Esophagus mucosa (tissue), 1 donor: ENCODE measurements around the gene FAF1. TPM values are rescaled to one million over a fixed set of nuclear protein-coding genes. Genes with fewer than 3 reads are reported as not detected.

Experiments used
- ATAC-seq: fragments of 200-7000 bp; cut with Tn5 transposase; one replicate; pipeline ENCODE4 v1.9.1; 2020
- total RNA-seq: library from RNA; stranded (reverse); gene quantifications from one replicate; pipeline ENCODE4 v1.2.4, GENCODE V29; 2023
- donor health status: DM: yes; HTN: yes; CAD: no.

The FAF1 gene
- total RNA-seq, 1 donor from 2014 or later, result 47.5 TPM

DNA sequence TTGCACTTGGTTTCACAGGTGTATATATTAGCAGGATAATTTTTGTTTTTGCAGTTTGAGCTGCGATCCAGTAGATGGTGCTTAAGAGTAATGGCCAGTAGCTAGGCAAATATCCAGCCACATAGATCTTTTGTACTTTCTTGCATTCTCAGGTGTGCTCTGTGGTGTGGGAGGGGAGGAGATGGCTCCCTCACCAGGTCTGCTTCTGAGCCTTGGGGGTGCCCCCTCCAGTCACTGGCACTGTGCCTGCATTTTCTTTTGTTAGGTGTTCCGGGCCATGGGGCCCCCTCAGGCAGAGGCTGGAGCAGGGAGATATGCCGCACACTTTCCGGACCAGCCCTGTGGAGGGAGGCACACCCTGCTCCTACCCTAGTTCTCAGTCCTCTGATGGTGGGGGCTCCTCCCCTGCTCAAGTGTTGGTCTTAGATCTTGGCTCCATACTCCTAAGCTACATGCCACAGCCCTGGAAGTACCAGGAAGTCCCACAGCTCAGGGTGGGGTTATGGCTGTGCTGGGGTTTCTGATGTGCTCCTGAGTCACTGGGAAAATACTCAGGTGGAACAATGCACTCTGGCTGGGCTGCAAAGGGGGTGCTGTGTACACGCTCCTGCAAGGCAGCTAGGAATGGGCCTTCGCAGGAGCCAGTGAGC is 339.3 kb downstream of the FAF1 start:
- ATAC-seq, result peak; percentile 98

DNA sequence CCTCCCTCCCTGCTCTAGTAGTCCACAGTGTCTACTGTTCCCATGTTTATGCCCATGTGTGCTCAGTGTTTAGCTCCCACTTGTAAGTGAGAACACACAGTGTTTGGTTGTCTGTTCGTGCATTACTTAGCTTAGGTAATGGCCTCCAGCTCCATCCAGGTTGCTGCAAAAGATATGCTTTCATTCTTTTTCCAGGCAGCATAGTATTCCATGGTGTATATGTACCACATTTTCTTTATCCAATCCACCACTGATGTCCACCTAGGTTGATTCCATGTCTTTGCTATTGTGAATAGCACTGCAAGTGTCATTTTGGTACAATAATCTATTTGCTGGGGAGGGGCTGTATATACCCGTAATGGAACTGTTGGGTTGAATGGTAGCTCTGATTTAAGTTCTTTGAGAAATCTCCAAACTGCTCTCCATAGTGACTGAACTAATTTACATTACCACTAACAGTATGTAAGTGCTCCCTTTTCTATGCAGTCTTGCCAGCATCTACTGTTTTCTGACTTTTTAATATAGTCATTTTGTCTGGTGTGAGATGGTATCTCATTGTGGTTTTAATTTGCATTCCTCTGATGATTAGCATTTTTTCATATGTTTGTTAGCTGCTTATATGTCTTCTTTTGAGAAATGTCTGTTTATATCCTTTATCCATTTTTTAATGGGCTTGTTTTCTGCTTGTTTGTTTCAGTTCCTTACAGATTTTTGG is 344.9 kb downstream of the FAF1 start:
- no peak for ATAC-seq

DNA sequence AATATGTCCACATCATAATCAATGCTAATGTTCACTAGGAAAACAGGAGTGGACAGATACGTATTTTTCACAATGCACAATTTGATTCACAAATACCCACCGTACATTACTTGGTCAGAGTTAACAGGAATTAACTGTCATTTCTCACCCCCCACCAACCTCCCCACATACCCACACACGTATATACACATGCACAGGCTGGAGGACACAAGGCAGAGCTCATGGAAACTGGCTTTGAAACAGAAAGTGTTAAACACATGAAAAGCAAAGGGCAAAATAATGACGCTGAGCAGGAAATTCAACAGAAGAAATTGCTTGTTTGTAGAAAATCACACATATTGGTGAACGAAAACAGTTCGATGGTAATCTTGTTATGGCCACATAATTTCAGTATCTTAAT is 348.4 kb downstream of the FAF1 start:
- ATAC-seq, result no peak

GRCh38 chr1:50610563-50610962 is 349.5 kb downstream of the FAF1 start:
- ATAC-seq, result peak; percentile 78

- no peak for ATAC-seq
Observed at GRCh38 chr1:50609508-50609907, 350.6 kb downstream of the FAF1 start.

- ATAC-seq, result peak; percentile 47
Observed at GRCh38 chr1:50605186-50605875, 354.7 kb downstream of the FAF1 start.

DNA sequence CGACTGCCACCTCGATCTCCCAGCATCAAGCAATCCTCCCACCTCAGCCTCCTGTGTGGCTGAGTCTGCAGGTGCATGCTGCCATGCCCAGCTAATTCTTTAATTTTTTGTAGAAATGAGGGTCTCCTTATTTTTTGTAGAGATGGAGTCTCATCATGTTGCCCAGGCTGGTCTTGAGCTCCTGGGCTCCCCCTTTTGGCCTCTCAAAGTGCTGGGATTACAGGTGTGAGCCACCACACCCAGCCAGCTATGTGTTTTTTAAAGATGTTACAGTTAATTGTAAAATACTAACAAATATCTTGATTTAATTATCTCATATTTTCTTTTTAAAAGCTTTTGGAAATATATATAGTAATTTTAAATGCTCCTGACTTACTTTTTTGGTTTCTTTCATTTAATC is 355.5 kb downstream of the FAF1 start:
- ATAC-seq, result no peak

DNA sequence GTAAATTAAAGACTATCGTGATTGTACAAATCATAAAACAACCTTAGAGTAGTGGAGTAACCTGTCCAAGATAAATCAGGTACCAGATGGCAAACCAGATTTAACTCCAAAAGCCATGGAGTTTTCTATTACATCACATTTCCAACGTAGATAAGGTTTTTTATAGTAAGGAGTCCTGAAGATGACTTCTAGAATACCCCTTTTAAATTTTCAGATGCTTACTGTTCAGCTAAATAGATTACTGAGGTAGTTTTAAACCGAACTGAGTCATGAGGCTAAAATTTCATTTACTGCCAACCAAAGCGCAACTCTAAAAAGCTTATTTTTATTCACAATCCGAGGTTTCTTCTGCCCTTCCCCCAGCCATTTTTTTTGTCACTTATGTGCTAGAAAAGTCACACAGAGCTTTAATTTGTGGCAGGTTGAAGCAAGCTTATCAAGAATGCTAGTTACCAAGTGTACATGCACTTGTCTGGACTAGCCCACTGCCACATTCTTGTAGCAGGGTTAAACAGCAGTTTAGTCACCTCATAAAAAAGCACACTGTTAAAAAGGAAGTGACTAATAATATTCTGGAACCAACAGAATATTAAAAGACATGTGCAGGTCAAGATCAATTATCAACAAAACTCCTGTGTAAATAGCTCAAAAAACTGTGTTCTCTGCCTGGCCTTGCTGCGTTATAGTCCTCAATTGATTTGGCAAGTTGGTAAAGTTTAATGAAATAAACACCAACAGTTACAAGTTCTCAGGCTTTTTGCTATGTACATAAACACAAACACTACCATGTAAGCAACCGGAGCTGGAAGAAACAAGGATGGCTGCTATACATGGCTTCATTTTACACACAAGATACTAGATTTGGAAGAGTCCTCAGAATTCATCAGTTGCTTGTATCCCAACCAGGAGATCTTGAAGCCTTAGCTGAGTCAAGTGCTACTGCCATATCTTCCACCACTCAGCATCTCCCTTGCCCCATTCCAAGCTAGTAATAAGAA is 356.5 kb downstream of the FAF1 start:
- ATAC-seq, result peak; percentile 97

DNA sequence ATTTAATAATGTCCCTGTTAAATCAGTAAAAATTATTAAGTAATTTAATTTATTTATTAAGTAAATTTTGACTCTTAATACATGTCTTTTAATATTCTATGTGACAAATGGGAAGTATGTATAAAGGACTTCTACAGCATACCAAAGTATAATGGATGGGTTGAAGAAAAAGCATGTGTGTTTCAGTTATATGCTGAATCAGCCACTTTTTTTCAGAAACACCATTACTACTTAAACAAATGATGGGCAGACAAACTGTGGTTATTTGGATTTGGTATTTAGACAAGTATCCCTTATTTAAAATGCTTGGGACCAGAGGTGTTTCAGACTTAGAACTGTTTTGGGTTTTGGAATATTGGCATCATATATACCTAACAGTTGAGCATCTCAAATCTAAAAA is 360.5 kb downstream of the FAF1 start:
- no peak for ATAC-seq

- ATAC-seq, result no peak
Observed at GRCh38 chr1:50595874-50596273, 364.2 kb downstream of the FAF1 start.

- no peak for ATAC-seq
Observed at GRCh38 chr1:50593515-50593914, 366.6 kb downstream of the FAF1 start.

DNA sequence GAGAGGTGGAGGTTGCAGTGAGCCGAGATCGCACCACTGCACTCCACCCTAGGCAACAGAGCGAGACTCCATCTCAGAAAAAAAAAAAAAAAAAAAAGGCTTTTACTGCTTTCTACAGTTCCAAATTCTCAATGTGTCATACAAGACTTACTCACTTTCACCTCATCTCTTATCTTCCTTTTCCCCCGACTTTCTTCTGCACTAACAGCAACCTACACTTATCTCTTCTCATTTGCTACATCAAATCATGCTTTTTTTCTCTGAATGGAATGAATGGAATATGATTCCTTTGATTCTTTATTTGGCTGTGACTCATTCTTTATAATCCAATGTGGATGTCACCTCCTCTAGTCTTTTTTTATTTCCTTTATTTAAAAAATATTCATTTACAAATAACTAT is 368.5 kb downstream of the FAF1 start:
- no peak for ATAC-seq

DNA sequence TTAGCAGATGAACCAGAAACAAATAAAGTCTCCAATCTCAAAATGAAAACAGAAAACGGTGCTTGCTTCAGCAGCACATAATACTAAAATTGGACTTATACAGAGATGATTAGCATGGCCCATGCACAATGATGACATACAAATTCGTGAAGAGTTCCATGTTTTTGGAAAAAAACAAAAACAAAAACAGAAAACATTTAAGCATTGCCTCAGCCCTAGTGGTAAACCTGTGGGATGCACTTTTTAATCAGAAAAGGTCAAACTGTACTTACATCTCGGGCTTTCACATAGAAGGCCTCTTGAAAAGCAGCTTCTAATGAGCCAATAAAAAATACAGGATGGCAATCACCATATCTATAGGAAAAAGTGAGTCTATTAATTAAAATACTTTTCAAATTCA is 377.7 kb downstream of the FAF1 start:
- ATAC-seq, result no peak

DNA sequence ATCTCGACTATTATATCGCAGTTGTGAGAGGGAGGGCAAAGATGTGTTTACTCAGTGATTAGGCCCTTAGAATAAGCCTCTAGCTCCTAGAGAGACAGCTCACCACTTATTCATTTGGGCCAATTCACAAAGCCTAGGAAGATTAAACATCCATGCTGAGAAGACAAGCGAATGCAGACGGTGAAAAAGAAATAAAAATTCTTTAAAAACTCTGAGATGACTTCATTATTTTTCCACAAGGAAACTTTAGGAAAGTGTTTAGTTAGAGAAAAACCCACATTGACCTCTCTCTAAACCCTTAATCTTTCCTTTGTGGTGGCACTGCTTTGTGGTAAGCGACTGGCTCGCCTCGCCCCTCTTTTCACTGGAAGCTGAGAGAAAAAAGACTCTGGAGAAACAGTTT is 390.0 kb downstream of the FAF1 start:
- no peak for ATAC-seq

DNA sequence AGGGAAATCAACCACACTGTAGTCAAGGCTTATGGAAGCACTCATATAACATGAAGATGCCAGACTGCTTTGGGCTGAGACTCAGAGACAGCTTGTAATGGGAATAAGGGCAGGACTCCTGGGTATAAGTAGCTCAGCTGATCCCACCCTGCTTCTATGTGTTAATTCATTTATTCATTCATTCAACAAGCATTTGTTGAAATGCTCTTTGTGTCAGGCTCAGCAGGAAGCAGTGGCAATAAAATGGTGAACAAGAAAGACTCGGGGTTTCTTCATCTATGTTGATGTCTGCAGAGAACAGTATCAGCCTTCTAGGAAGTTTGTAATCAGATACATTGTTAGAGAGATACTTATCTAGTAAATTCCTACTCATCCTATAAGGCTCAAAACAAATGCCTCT is 391.3 kb downstream of the FAF1 start:
- ATAC-seq, result no peak

- ATAC-seq, result no peak
Observed at GRCh38 chr1:50566405-50566804, 393.7 kb downstream of the FAF1 start.

DNA sequence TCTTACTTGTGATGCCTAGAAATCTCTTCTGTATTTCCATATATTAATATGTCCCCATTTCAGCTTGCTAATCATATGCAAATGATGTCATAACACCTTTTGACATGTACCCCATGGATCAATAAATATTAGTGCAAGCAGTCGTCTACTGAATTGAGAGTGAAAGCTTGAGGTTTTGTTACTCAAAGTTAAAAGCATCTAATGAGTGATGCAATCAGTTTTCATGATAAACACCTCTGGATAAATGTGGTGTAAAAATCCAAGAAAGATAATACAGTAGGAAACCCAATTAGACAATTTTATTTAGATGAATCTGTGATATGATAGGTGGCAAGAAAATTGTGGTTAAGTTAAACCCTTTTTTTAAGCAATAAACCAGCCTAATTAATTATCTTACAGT is 395.6 kb downstream of the FAF1 start:
- no peak for ATAC-seq

DNA sequence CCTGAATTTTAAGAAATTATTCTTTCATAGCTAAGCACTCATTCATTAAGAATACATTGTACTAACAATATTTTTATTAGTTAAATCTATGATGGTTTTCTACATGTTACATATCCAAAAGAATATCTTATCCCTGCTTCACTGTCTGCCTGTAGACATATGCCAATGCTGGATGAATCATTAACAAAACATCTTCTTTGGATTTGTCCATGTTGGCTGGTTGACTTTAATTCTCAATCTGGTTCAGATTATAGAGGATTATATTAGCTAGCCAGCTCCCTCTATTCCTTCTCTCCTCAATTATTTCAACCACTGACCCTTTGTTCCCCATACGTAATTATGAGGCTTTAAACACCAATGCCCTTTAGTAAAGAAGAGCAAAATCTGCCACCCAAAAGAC is 398.0 kb downstream of the FAF1 start:
- no peak for ATAC-seq

DNA sequence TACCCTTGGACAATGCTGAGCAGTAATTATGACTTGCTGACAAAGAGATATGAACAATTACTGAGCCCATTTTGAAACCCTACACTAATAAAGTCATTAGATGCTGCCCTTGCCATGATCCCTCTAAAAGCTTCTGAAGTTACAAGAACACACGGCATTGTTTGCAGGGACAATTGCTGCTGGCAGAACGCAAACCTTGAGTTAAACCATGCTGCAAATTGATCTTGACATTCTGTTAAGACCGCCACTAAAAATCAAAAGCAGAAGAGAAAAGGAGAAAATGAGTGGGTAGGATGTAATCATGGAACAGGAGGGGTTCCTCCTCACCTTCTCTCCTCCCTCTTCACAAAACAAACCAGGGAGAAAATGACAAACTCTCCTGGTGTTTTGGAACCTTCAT is 400.6 kb downstream of the FAF1 start:
- no peak for ATAC-seq

GRCh38 chr1:50553921-50554320 is 406.1 kb downstream of the FAF1 start:
- no peak for ATAC-seq

DNA sequence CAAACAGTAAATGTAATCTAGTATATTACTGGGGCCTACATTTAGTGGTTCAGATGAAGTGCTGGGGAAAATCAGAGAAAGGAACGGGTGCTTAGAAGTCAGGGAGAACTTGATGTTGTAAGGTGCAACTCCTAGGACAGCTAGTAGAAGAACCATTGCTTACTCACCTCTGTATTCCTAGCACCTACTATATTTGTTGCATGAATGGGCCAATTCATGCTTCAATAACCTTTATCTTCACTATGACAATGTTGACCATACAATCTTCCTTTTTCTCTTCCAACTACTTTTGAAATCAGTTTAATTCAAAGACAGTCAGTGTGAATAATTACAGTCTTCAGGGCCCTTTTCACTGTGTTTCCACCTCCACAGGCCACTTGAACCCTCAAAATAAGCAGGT is 411.8 kb downstream of the FAF1 start:
- ATAC-seq, result no peak

DNA sequence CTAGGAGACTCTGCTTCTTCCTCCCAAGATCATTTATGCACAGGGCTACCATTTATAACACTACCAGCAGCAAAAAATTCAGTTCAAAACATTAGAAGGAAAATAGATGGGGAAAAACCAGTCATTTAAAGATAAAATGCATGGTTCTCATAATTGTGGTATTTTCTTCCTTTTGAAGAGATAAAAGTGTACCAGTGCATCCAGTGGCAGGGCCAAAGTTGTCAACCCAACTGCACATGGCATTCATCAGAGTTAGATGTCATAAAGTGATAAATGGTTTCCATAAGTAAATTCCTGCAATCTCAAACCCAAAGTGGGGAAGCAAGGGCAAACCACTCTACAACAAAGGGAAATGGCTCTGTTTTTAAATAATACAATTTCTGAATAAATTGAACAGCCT is 417.7 kb downstream of the FAF1 start:
- ATAC-seq, result no peak

- ATAC-seq, result no peak
Observed at GRCh38 chr1:50538476-50538875, 421.6 kb downstream of the FAF1 start.
